SK-N-SH treated with all-trans-retinoic acid at 6 μM for 48 hours (cell line): ENCODE measurements around the gene THAP5.

ENCODE experiments used
- ARNTL ChIP-seq: fragments of 450-650 bp; formaldehyde crosslinking; IDR thresholded peaks from 2 replicates; pipeline ENCODE4 v1.5.0; 2020; ENCODE audit warnings: low read depth, mild to moderate bottlenecking, moderate library complexity, borderline replicate concordance
- BACH2 ChIP-seq: fragments of 250-450 bp; sonication (Bioruptor Pico); IDR thresholded peaks from 2 replicates; pipeline ENCODE4 v1.9.0; 2021; ENCODE audit warnings: mild to moderate bottlenecking, borderline replicate concordance
- CSRNP3 ChIP-seq: fragments of 250-450 bp; sonication (Bioruptor Pico); IDR thresholded peaks from 2 replicates; pipeline ENCODE4 v1.5.1; 2021; ENCODE audit warnings: mild to moderate bottlenecking, moderate library complexity
- GLIS3 ChIP-seq: fragments of 250-450 bp; sonication (Bioruptor Pico); IDR thresholded peaks from 2 replicates; pipeline ENCODE4 v1.5.0; 2020; ENCODE audit warnings: mild to moderate bottlenecking, moderate library complexity
- PATZ1 ChIP-seq: fragments of 250-450 bp; sonication (Bioruptor Pico); IDR thresholded peaks from 2 replicates; pipeline ENCODE4 v1.8.0; 2020; ENCODE audit warnings: mild to moderate bottlenecking, moderate library complexity, borderline replicate concordance
- RARB ChIP-seq: fragments of 250-450 bp; sonication (Bioruptor Pico); IDR thresholded peaks from 2 replicates; pipeline ENCODE4 v1.8.0; 2021; ENCODE audit warnings: mild to moderate bottlenecking, moderate library complexity
- TSHZ2 ChIP-seq: fragments of 250-450 bp; sonication (Bioruptor Pico); IDR thresholded peaks from 2 replicates; pipeline ENCODE4 v1.5.0; 2020; ENCODE audit warnings: mild to moderate bottlenecking, moderate library complexity
- ZFP3 ChIP-seq: fragments of 250-450 bp; sonication (Bioruptor Pico); IDR thresholded peaks from 2 replicates; pipeline ENCODE4 v1.5.0; 2020; ENCODE audit warnings: mild to moderate bottlenecking, moderate library complexity
- ZFP30 ChIP-seq: fragments of 450-650 bp; formaldehyde crosslinking; IDR thresholded peaks from 2 replicates; pipeline ENCODE4 v1.5.0; 2022; ENCODE audit warnings: mild to moderate bottlenecking, moderate library complexity

- TF ChIP-seq BACH2 (CRISPR knock-in tag) (no peak), PATZ1 (CRISPR knock-in tag) (no peak), TSHZ2 (CRISPR knock-in tag) (no peak), CSRNP3 (CRISPR knock-in tag) (no peak), ZFP3 (CRISPR knock-in tag) (no peak), GLIS3 (CRISPR knock-in tag) (no peak), RARB (CRISPR knock-in tag) (no peak), ARNTL (CRISPR knock-in tag) (no peak), ZFP30 (no peak)
Measured at GRCh38 chr7:108568801-108569380, 615 bp downstream of the THAP5 start.
